Astrocyte (in vitro differentiated cells and primary cell): ENCODE results near the gene FAF1. TPM values are rescaled to one million over a fixed set of nuclear protein-coding genes. Genes with fewer than 3 reads are reported as not detected.
A peak's percentile ranks its signal among the peaks of the same experiment; 100 is the strongest.

Experiments used
- DNase-seq: peaks from one replicate; pipeline ENCODE4 v3.0.0-alpha.2; 2010; ENCODE audit warnings: low read depth
- FAIRE-seq: peaks from 2 replicates; lab custom pipeline; 2011; peaks lifted over from hg19 to GRCh38; lab: Jason Lieb, UNC
- H2AFZ ChIP-seq: 2 replicates; pipeline ENCODE4 v1.6.0; 2012; ENCODE audit warnings: low read depth, low read length, inconsistent platforms
- H3K27ac ChIP-seq: 2 replicates; pipeline ENCODE4 v1.5.1; 2011; ENCODE audit warnings: low read depth, low read length, inconsistent platforms
- H3K27me3 ChIP-seq: 2 replicates; pipeline ENCODE4 v1.6.0; 2011; ENCODE audit warnings: low read length, inconsistent platforms; ENCODE audit not compliant: insufficient read depth
- H3K36me3 ChIP-seq: 2 replicates; pipeline ENCODE4 v1.5.1; 2011; ENCODE audit warnings: low read length, inconsistent platforms; ENCODE audit not compliant: insufficient read depth
- H3K4me1 ChIP-seq: 2 replicates; pipeline ENCODE4 v1.5.1; 2011; ENCODE audit warnings: low read length, inconsistent platforms; ENCODE audit not compliant: insufficient read depth
- H3K4me2 ChIP-seq: 2 replicates; pipeline ENCODE4 v1.6.0; 2012; ENCODE audit warnings: low read length, inconsistent platforms
- H3K4me3 ChIP-seq: 2 replicates; pipeline ENCODE4 v1.5.1; 2011; ENCODE audit warnings: low read depth, mild to moderate bottlenecking, low read length, inconsistent platforms; ENCODE audit not compliant: insufficient read depth
- H3K79me2 ChIP-seq: 2 replicates; pipeline ENCODE4 v1.6.0; 2012; ENCODE audit warnings: mild to moderate bottlenecking, low read length, inconsistent platforms; ENCODE audit not compliant: insufficient read depth
- H3K9ac ChIP-seq: 2 replicates; pipeline ENCODE4 v1.6.0; 2012; ENCODE audit warnings: mild to moderate bottlenecking, low read length, inconsistent platforms
- H3K9me3 ChIP-seq: 2 replicates; pipeline ENCODE4 v1.5.1; 2012; ENCODE audit warnings: low read depth, mild to moderate bottlenecking, low read length, inconsistent platforms; ENCODE audit not compliant: insufficient read depth
- H4K20me1 ChIP-seq: 2 replicates; pipeline ENCODE4 v1.6.0; 2012; ENCODE audit warnings: low read length, inconsistent platforms; ENCODE audit not compliant: insufficient read depth
- H3K27ac Mint-ChIP-seq: one replicate; pipeline ENCODE4 v1.8.0; 2021; ENCODE audit warnings: mild to moderate bottlenecking, mixed read lengths; ENCODE audit not compliant: unreplicated experiment
- H3K27me3 Mint-ChIP-seq: one replicate; pipeline ENCODE4 v1.8.0; 2021; ENCODE audit warnings: low read depth, mixed read lengths; ENCODE audit not compliant: unreplicated experiment
- H3K36me3 Mint-ChIP-seq: one replicate; pipeline ENCODE4 v1.8.0; 2021; ENCODE audit warnings: low read depth, mixed read lengths; ENCODE audit not compliant: unreplicated experiment
- H3K4me1 Mint-ChIP-seq: one replicate; pipeline ENCODE4 v1.8.0; 2021; ENCODE audit warnings: low read depth, mixed read lengths; ENCODE audit not compliant: unreplicated experiment
- H3K4me3 Mint-ChIP-seq: one replicate; pipeline ENCODE4 v1.8.0; 2021; ENCODE audit warnings: mild to moderate bottlenecking, moderate library complexity, mixed read lengths; ENCODE audit not compliant: unreplicated experiment
- H3K9me3 Mint-ChIP-seq: one replicate; pipeline ENCODE4 v1.8.0; 2021; ENCODE audit warnings: mild to moderate bottlenecking, mixed read lengths; ENCODE audit not compliant: unreplicated experiment
- CTCF ChIP-seq: IDR thresholded peaks from 2 replicates; pipeline ENCODE4 v1.5.1; 2011; ENCODE audit warnings: low read depth, mild to moderate bottlenecking, inconsistent platforms, low read length, moderate library complexity; ENCODE audit not compliant: insufficient read depth
- EZH2 ChIP-seq: IDR thresholded peaks from 2 replicates; pipeline ENCODE4 v1.6.1; 2012; ENCODE audit warnings: mild to moderate bottlenecking, low read length, inconsistent platforms; ENCODE audit not compliant: insufficient read depth
- total RNA-seq: library from RNA; stranded (reverse); gene quantifications from 2 replicates; pipeline ENCODE4 v1.2.1, GENCODE V29; 2021

FAF1 gene
- total RNA-seq, 1 donor from 2014 or later: 35.4 TPM

- Mint-ChIP-seq H3K9me3 (no peaks in the 10 kb centered on the region), H3K27ac (no peak overlapping the region), H3K36me3 (no peaks in the 10 kb centered on the region), H3K4me1 (no peaks in the 10 kb centered on the region), H3K4me3 (peak overlapping the region; percentile 73), H3K27me3 (peaks cover 67% of the 10 kb centered on the region)
- DNase-seq: peak; percentile 32
- no peak for TF ChIP-seq CTCF
- TF ChIP-seq EZH2: no peak
- Histone ChIP-seq H3K4me2 (peak overlapping the region; percentile 93), H4K20me1 (no peaks in the 10 kb centered on the region), H3K4me1 (peaks cover 6% of the 10 kb centered on the region), H3K79me2 (peaks cover 6% of the 10 kb centered on the region), H3K4me3 (peak overlapping the region; percentile 67), H2AFZ (peak overlapping the region; percentile 76), H3K27me3 (no peaks in the 10 kb centered on the region), H3K27ac (peak overlapping the region; percentile 66), H3K9me3 (no peaks in the 10 kb centered on the region), H3K9ac (peak overlapping the region; percentile 87), H3K36me3 (no peaks in the 10 kb centered on the region)
- FAIRE-seq: no peak
Measured at GRCh38 chr1:50976890-50977574, 17.0 kb upstream of the FAF1 start.

GRCh38 chr1:50976111-50976889 lies 16.2 kb upstream of the FAF1 start:
- H3K4me2 ChIP-seq: peak overlapping the region; percentile 93
- no peaks in the 10 kb centered on the region for H3K9me3 ChIP-seq
- H3K4me1 Mint-ChIP-seq: no peaks in the 10 kb centered on the region
- peak overlapping the region; percentile 87 for H3K9ac ChIP-seq
- peak overlapping the region; percentile 76 for H2AFZ ChIP-seq
- H3K36me3 ChIP-seq: no peaks in the 10 kb centered on the region
- no peaks in the 10 kb centered on the region for H3K27me3 ChIP-seq
- TF ChIP-seq EZH2: no peak
- no peak for TF ChIP-seq CTCF
- H4K20me1 ChIP-seq: no peaks in the 10 kb centered on the region
- peak overlapping the region; percentile 67 for H3K4me3 ChIP-seq
- FAIRE-seq (no peak), DNase-seq (no peak)
- H3K9me3 Mint-ChIP-seq: no peaks in the 10 kb centered on the region
- peaks cover 65% of the 10 kb centered on the region for H3K27me3 Mint-ChIP-seq
- H3K4me3 Mint-ChIP-seq: peak overlapping the region; percentile 9
- H3K36me3 Mint-ChIP-seq: no peaks in the 10 kb centered on the region
- H3K79me2 ChIP-seq: peaks cover 13% of the 10 kb centered on the region
- H3K27ac Mint-ChIP-seq: no peak overlapping the region
- H3K4me1 ChIP-seq: peaks cover 6% of the 10 kb centered on the region
- peak overlapping the region; percentile 66 for H3K27ac ChIP-seq
